CD4-positive, alpha-beta T cell (primary cell): ENCODE results near the gene MYORG. TPM values are rescaled to one million over a fixed set of nuclear protein-coding genes. Genes with fewer than 3 reads are reported as not detected.
A peak's percentile ranks its signal among the peaks of the same experiment; 100 is the strongest.

Experiments
- ATAC-seq: fragments of 200-7000 bp; cut with Tn5 transposase; one replicate; pipeline ENCODE4 v1.10.0; 2022; ENCODE audit warnings: mild to moderate bottlenecking; ENCODE audit not compliant: poor library complexity
- CTCF ChIA-PET: fragments of 350-600 bp; sonication (Branson Sonifier 250); formaldehyde crosslinking; loops from one replicate; lab custom pipeline; 2021; ENCODE audit warnings: antibody characterized with exemption, inconsistent platforms; lab: Charles Lee
- POLR2A ChIA-PET: fragments of 350-600 bp; sonication (Branson Sonifier 250); formaldehyde crosslinking; loops from one replicate; lab custom pipeline; 2021; ENCODE audit warnings: antibody characterized with exemption, inconsistent platforms; lab: Charles Lee
- DNase-seq, 14 experiments: peaks; one replicate each; pipeline ENCODE4 v3.0.0-alpha.2; 2013 to 2020; ENCODE audit warnings: mixed read lengths in 2 of 14
- H3K27ac ChIP-seq, 2 donors: one replicate each; pipeline versions ENCODE4 v1.5.1 to v1.7.0; 2013; ENCODE audit warnings: low read length in 2 of 2, low read depth in 1 of 2, mild to moderate bottlenecking in 1 of 2
- H3K27me3 ChIP-seq, 2 experiments: 1 replicate in 1 of 2; 2 replicates in 1 of 2; pipeline versions ENCODE4 v1.6.1 to v1.7.0; 2013; ENCODE audit warnings: low read length in 2 of 2, control low read depth in 1 of 2, mild to moderate bottlenecking in 1 of 2, moderate library complexity in 1 of 2; ENCODE audit not compliant: insufficient read depth in 2 of 2, control insufficient read depth in 1 of 2
- H3K36me3 ChIP-seq: one replicate; pipeline ENCODE4 v1.6.1; 2013; ENCODE audit warnings: low read length, control low read depth; ENCODE audit not compliant: insufficient read depth
- H3K4me1 ChIP-seq: one replicate; pipeline ENCODE4 v1.6.1; 2013; ENCODE audit warnings: low read length, control low read depth; ENCODE audit not compliant: insufficient read depth
- H3K4me3 ChIP-seq: one replicate; pipeline ENCODE4 v1.5.1; 2013; ENCODE audit warnings: mild to moderate bottlenecking, low read length, moderate library complexity
- H3K9me3 ChIP-seq, 2 experiments: 1 replicate in 1 of 2; 2 replicates in 1 of 2; pipeline versions ENCODE4 v1.6.1 to v1.7.0; 2013; ENCODE audit warnings: low read length in 2 of 2, mild to moderate bottlenecking in 2 of 2, control low read depth in 1 of 2, moderate library complexity in 1 of 2; ENCODE audit not compliant: control insufficient read depth in 1 of 2, insufficient read depth in 1 of 2
- H3K27ac Mint-ChIP-seq: one replicate; pipeline ENCODE4 v1.8.0; 2020; ENCODE audit warnings: mixed read lengths
- H3K27me3 Mint-ChIP-seq: one replicate; pipeline ENCODE4 v1.8.0; 2021; ENCODE audit warnings: mixed read lengths
- H3K36me3 Mint-ChIP-seq: one replicate; pipeline ENCODE4 v1.8.0; 2021; ENCODE audit warnings: low read depth, mixed read lengths
- H3K4me1 Mint-ChIP-seq: one replicate; pipeline ENCODE4 v1.8.0; 2021; ENCODE audit warnings: low read depth, mixed read lengths
- H3K4me3 Mint-ChIP-seq: one replicate; pipeline ENCODE4 v1.8.0; 2020; ENCODE audit warnings: mild to moderate bottlenecking, mixed read lengths
- H3K9me3 Mint-ChIP-seq: one replicate; pipeline ENCODE4 v1.8.0; 2020; ENCODE audit warnings: mixed read lengths
- intact Hi-C, 2 experiments: fragments of 100-400 bp; cut with DNase I in 1 of 2; cut with micrococcal nuclease in 1 of 2; formaldehyde crosslinking; loops; one replicate each; pipeline versions ENCODE4 v1.15.1 to v1.9.0; 2023 to 2025; cut with DNase I, micrococcal nuclease
- total RNA-seq, 174 experiments: library from RNA in 2 of 174; stranded (reverse) in 2 of 174; gene quantifications; one replicate each; pipeline ENCODE4 v1.2.3 and lab custom pipeline; 2021 to 2026
- TF ChIP-seq, protein P1 (sequence below): fragments of 200-600 bp; IDR thresholded peaks from one replicate; pipeline ENCODE4 v1.8.0; 2022; ENCODE audit warnings: antibody characterized with exemption, mild to moderate bottlenecking

MYORG gene
- total RNA-seq, 2 experiments from 2014 or later = 0.42 to 0.58 TPM

DNA sequence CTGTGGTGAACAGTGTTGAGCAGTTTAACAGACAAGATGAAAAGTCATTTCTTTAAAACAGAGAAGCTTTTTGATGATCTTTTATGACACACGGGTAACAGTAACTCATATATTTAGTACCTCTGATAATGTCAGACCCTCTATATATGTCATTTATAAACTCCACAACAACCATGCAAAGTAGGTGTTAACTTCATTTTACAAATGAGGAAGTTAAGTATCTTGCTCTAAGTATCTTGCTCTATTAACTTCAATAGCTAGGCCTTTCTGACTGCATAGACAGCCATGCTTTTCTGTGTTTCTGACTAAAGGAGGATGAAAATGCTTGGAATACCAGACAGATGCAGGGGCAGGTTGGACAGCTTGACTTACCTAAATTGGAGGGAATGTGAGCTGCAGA, 45.5 kb downstream of the MYORG start:
- peak overlapping the region; percentile 42 for H3K4me3 Mint-ChIP-seq
- DNase-seq = no peak
- H3K27ac Mint-ChIP-seq = no peak overlapping the region

DNA sequence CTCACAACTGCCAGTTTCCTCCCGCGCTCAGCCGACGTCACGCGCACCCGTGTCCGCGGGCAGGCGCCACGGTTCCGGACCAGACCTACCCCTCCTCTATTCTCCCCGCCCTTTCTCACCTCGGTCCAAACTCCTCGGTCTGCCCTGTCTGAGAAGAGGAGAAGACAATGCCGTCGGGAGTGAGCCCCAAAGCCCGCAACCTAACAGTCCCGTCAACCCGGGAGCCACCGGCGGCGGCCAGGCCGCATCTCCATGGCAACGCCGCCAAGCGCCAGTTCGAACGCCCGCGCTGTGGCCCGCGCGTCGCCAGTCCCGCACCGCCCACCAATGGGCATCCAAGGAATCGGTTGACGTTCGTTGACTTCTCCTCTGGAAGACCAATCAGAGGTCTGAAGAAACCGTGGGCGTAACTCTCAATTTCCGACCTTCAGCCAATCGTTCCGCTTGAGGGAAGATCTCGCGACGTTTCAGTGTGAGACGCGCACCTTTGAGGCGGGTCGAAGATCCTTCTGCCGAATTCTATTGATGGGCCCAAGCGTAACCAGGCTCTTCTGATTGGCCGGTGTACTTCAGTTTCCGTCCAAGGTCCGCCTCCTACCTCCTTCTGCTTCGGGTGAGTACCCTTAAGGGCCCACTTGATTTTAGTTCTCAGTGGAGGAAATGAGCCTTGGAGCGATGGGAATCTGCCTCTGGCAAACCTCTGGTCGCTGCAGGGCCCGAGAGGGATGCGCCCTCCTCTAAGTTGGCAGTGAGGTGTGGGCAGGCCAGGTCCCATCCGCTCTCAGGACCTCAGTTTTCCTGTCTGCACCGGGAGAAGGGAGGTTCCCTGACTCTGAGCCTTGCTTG, 47.5 kb downstream of the MYORG start, which contains the start of the genes KIF24 and NUDT2:
TSS of gene KIF24 (minus strand) at position 282 of the 846 bp plus-strand sequence. CDS start 17,922 bp downstream, outside the sequence.
TSS of gene NUDT2 (plus strand) at position 583 of the 846 bp plus-strand sequence. CDS start 9,471 bp downstream, outside the sequence.
- H3K27me3 ChIP-seq = no peaks in the 10 kb centered on the region
- ATAC-seq (peak; percentile 92), DNase-seq (peak; percentile 88 to 100 (median 92))
- H3K9me3 Mint-ChIP-seq = no peaks in the 10 kb centered on the region
- CTCF ChIA-PET = interaction anchor here (4.0 kb wide), 1 partner anchor 50 kb away, joined by 22 read pairs; no protein-coding TSS in a partner anchor
- peak within 1 kb of the TSS; percentile 90 for H3K27ac Mint-ChIP-seq
- no peaks in the 10 kb centered on the region for H3K36me3 ChIP-seq
- peak within 1 kb of the TSS; percentile 93 for H3K4me3 ChIP-seq
- no peaks in the 10 kb centered on the region for H3K36me3 Mint-ChIP-seq
- peak within 1 kb of the TSS; percentile 90 for H3K4me3 Mint-ChIP-seq
- POLR2A ChIA-PET = no interaction called here
- no peaks in the 10 kb centered on the region for H3K9me3 ChIP-seq
- TF ChIP-seq, protein P1, sequence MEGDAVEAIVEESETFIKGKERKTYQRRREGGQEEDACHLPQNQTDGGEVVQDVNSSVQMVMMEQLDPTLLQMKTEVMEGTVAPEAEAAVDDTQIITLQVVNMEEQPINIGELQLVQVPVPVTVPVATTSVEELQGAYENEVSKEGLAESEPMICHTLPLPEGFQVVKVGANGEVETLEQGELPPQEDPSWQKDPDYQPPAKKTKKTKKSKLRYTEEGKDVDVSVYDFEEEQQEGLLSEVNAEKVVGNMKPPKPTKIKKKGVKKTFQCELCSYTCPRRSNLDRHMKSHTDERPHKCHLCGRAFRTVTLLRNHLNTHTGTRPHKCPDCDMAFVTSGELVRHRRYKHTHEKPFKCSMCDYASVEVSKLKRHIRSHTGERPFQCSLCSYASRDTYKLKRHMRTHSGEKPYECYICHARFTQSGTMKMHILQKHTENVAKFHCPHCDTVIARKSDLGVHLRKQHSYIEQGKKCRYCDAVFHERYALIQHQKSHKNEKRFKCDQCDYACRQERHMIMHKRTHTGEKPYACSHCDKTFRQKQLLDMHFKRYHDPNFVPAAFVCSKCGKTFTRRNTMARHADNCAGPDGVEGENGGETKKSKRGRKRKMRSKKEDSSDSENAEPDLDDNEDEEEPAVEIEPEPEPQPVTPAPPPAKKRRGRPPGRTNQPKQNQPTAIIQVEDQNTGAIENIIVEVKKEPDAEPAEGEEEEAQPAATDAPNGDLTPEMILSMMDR = no peak
- H3K27ac ChIP-seq = peak within 1 kb of the TSS; percentile 76 to 86
- H3K4me1 ChIP-seq = peaks cover 21% of the 10 kb centered on the region
- intact Hi-C loops = loop anchor here (1.0 to 10.0 kb wide), 9 partner anchors 50 to 280 kb away; partner anchors contain the start of genes DCAF12 (in 1 of the 2), DNAI1 (in 1 of the 2), ENHO (in 1 of the 2) and FAM219A (in 1 of the 2)
- peaks cover 42% of the 10 kb centered on the region for H3K4me1 Mint-ChIP-seq
- no peaks in the 10 kb centered on the region for H3K27me3 Mint-ChIP-seq

More for the DNA sequence above, 45.5 kb downstream of the MYORG start:
- H3K27ac ChIP-seq = no peak overlapping the region
- intact Hi-C loops = loop anchor here (5.0 kb wide), 2 partner anchors 261 to 281 kb away; partner anchors contain the start of gene RPP25L (in 1 of the 2)
- peaks cover 21% of the 10 kb centered on the region for H3K4me1 ChIP-seq
- no peak for ATAC-seq
- H3K9me3 Mint-ChIP-seq = no peaks in the 10 kb centered on the region
- no peaks in the 10 kb centered on the region for H3K27me3 Mint-ChIP-seq
- H3K36me3 ChIP-seq = peaks cover 2% of the 10 kb centered on the region
- no peaks in the 10 kb centered on the region for H3K27me3 ChIP-seq
- H3K36me3 Mint-ChIP-seq = peaks cover 10% of the 10 kb centered on the region
- no peaks in the 10 kb centered on the region for H3K9me3 ChIP-seq
- CTCF ChIA-PET = interaction anchor here (1.0 to 4.0 kb wide), 3 partner anchors 46 to 282 kb away, joined by 3 to 22 read pairs (median 7); partner anchors contain the start of gene MYORG
- TF ChIP-seq, protein P1 = no peak
- H3K4me1 Mint-ChIP-seq = peaks cover 51% of the 10 kb centered on the region
- H3K4me3 ChIP-seq = no peak overlapping the region
- POLR2A ChIA-PET = interaction anchor here (1.2 kb wide), 1 partner anchor 49 kb away, joined by 10 read pairs; no protein-coding TSS in a partner anchor

DNA sequence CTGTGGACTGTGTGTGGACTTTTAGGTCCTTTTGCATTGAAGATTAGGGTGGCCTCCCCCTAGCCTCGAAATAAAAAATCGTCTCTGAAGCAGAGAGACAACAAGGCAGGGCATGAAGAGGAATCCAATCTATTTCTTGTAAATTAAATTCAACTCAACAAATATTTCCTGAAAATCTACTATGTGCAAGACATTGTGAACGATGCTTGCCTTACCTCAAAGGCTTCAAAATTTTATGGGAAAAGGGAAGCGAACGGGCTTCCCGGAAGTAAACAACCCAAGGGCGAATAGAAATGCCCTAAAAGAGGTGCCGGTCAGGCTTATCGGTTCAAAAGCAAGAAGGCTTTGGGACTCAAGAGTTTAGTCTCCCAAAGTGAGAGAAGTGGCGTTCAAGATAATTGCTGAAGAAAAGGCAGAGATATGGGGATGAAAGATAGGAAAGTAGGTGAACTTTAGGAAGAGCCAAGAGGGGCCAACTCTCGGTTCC, 48.2 kb downstream of the MYORG start:
- Mint-ChIP-seq H3K27ac (peak overlapping the region; percentile 90), H3K4me3 (peak overlapping the region; percentile 90)
- POLR2A ChIA-PET = interaction anchor here (1.3 kb wide), 1 partner anchor 51 kb away, joined by 3 read pairs; no protein-coding TSS in a partner anchor

More for the DNA sequence above, 48.2 kb downstream of the MYORG start:
- Mint-ChIP-seq H3K36me3 (no peaks in the 10 kb centered on the region), H3K27me3 (no peaks in the 10 kb centered on the region), H3K4me1 (peaks cover 42% of the 10 kb centered on the region), H3K9me3 (no peaks in the 10 kb centered on the region)
- DNase-seq (no peak), ATAC-seq (no peak)
- Histone ChIP-seq H3K4me3 (peak overlapping the region; percentile 82), H3K27ac (peak overlapping the region; percentile 25 to 78), H3K36me3 (no peaks in the 10 kb centered on the region), H3K9me3 (no peaks in the 10 kb centered on the region), H3K27me3 (no peaks in the 10 kb centered on the region), H3K4me1 (peaks cover 21% of the 10 kb centered on the region)
- TF ChIP-seq, protein P1 = no peak
- CTCF ChIA-PET = no interaction called here
- intact Hi-C loops = loop anchor here (2.0 to 10.0 kb wide), 7 partner anchors 71 to 280 kb away; partner anchors contain the start of genes DCAF12 (in 1 of the 2), ENHO (in 1 of the 2), UBAP1 (in 1 of the 2) and UBAP2 (in 1 of the 2)
